NOMO-1 treated with DMSO at 0.1 percent for 48 hours (cell line): ENCODE results near the gene ZBTB5.
A peak's percentile ranks its signal among the peaks of the same experiment; 100 is the strongest.
"Not testable (repeated sequence)": the region's sequence is repeated elsewhere in the genome, so short reads cannot be mapped to it uniquely, and the experiment has no call there.

Experiments
- DNase-seq: peaks from one replicate; lab custom pipeline; 2025; ENCODE audit not compliant: unreplicated experiment; lab: John Stamatoyannopoulos, UW

ZBTB5 gene

GRCh38 chr9:37426431-37426830 lies 38.8 kb downstream of the ZBTB5 start:
- DNase-seq: not testable (repeated sequence)

- no peak for DNase-seq
Measured at GRCh38 chr9:37425298-37425752, 39.9 kb downstream of the ZBTB5 start.

- no peak for DNase-seq
Measured at GRCh38 chr9:37424686-37425297, 40.5 kb downstream of the ZBTB5 start.

GRCh38 chr9:37424204-37424685 lies 41.0 kb downstream of the ZBTB5 start:
- DNase-seq: no peak

GRCh38 chr9:37423508-37423907 lies 41.7 kb downstream of the ZBTB5 start:
- DNase-seq: no peak

- peak; percentile 58 for DNase-seq
Measured at GRCh38 chr9:37422289-37423104, 42.8 kb downstream of the ZBTB5 start, which contains the start of gene GRHPR. Gene GRHPR (plus strand): TSS chr9:37422696. CDS start chr9:37422751, 55 bp downstream.

- DNase-seq: no peak
Measured at GRCh38 chr9:37421914-37422288, 43.3 kb downstream of the ZBTB5 start.

- no peak for DNase-seq
Measured at GRCh38 chr9:37420271-37421215, 44.7 kb downstream of the ZBTB5 start.

GRCh38 chr9:37419204-37419603 lies 46.0 kb downstream of the ZBTB5 start:
- no peak for DNase-seq

GRCh38 chr9:37417857-37418618 lies 47.2 kb downstream of the ZBTB5 start:
- DNase-seq: no peak

GRCh38 chr9:37417252-37417803 lies 47.9 kb downstream of the ZBTB5 start:
- no peak for DNase-seq

GRCh38 chr9:37415011-37415719 lies 50.1 kb downstream of the ZBTB5 start:
- DNase-seq: peak; percentile 28

GRCh38 chr9:37414503-37414943 lies 50.7 kb downstream of the ZBTB5 start:
- DNase-seq: no peak

- DNase-seq: no peak
Measured at GRCh38 chr9:37413311-37413710, 51.9 kb downstream of the ZBTB5 start.

- DNase-seq: no peak
Measured at GRCh38 chr9:37412431-37413151, 52.7 kb downstream of the ZBTB5 start.

GRCh38 chr9:37410969-37411785 lies 54.1 kb downstream of the ZBTB5 start:
- DNase-seq: no peak

- no peak for DNase-seq
Measured at GRCh38 chr9:37410354-37410861, 54.8 kb downstream of the ZBTB5 start.
